GM18907 (cell line): Measurements from ENCODE around the gene PLAAT4.
"Not testable (repeated sequence)": the region's sequence is repeated elsewhere in the genome, so short reads cannot be mapped to it uniquely, and the experiment has no call there.

Experiments
- ATAC-seq: cut with Tn5 transposase; IDR thresholded peaks from one replicate; pipeline ENCODE4 v1.9.1; 2021; ENCODE audit warnings: mild to moderate bottlenecking, moderate library complexity; ENCODE audit not compliant: unreplicated experiment

The PLAAT4 gene

GRCh38 chr11:63510360-63511047, 26.1 kb upstream of the PLAAT4 start:
- no peak for ATAC-seq

- ATAC-seq = no peak
Measured at GRCh38 chr11:63511048-63511748, 25.4 kb upstream of the PLAAT4 start.

- ATAC-seq = no peak
Measured at GRCh38 chr11:63512816-63513215, 23.8 kb upstream of the PLAAT4 start.

- ATAC-seq = no peak
Measured at GRCh38 chr11:63516109-63516508, 20.5 kb upstream of the PLAAT4 start.

GRCh38 chr11:63517156-63517555, 19.5 kb upstream of the PLAAT4 start:
- ATAC-seq = no peak

GRCh38 chr11:63518548-63518947, 18.1 kb upstream of the PLAAT4 start:
- no peak for ATAC-seq

GRCh38 chr11:63520606-63521170, 15.9 kb upstream of the PLAAT4 start:
- no peak for ATAC-seq

GRCh38 chr11:63521896-63522295, 14.7 kb upstream of the PLAAT4 start:
- ATAC-seq = no peak

GRCh38 chr11:63523151-63523550, 13.5 kb upstream of the PLAAT4 start:
- no peak for ATAC-seq

- ATAC-seq = no peak
Measured at GRCh38 chr11:63527667-63528066, 8.9 kb upstream of the PLAAT4 start.

GRCh38 chr11:63528156-63528555, 8.5 kb upstream of the PLAAT4 start:
- not testable (repeated sequence) for ATAC-seq

- ATAC-seq = not testable (repeated sequence)
Measured at GRCh38 chr11:63528729-63529278, 7.8 kb upstream of the PLAAT4 start.

GRCh38 chr11:63529373-63529772, 7.2 kb upstream of the PLAAT4 start:
- ATAC-seq = not testable (repeated sequence)

GRCh38 chr11:63530021-63530420, 6.6 kb upstream of the PLAAT4 start:
- no peak for ATAC-seq

- ATAC-seq = peak; percentile 87
Measured at GRCh38 chr11:63531074-63531792, 5.4 kb upstream of the PLAAT4 start.

- no peak for ATAC-seq
Measured at GRCh38 chr11:63532117-63532516, 4.5 kb upstream of the PLAAT4 start.

- no peak for ATAC-seq
Measured at GRCh38 chr11:63532799-63533475, 3.7 kb upstream of the PLAAT4 start.

GRCh38 chr11:63534076-63534475, 2.5 kb upstream of the PLAAT4 start:
- no peak for ATAC-seq

GRCh38 chr11:63534895-63535461, 1.6 kb upstream of the PLAAT4 start:
- ATAC-seq = peak; percentile 39

- ATAC-seq = no peak
Measured at GRCh38 chr11:63535734-63536133, 874 bp upstream of the PLAAT4 start.
